GM12878 (cell line): Measurements from ENCODE around the gene GBP4. TPM values are rescaled to one million over a fixed set of nuclear protein-coding genes. Genes with fewer than 3 reads are reported as not detected.

ENCODE experiments used
- ATAC-seq: fragments of 200-7000 bp; cut with Tn5 transposase; 3 replicates; pipeline ENCODE4 v1.9.1; 2020; ENCODE audit warnings: mild to moderate bottlenecking, moderate library complexity
- BruUV-seq: library from RNA; stranded (reverse); fragments of 400-500 nt; replicated peaks from 2 replicates; lab custom pipeline; 2021; lab: Mats Ljungman, UMichigan
- CTCF ChIA-PET: fragments of 300-600 bp; sonication (Branson Sonifier 250); formaldehyde crosslinking; extraction: SDS; loops from one replicate; lab custom pipeline; 2021; ENCODE audit warnings: inconsistent platforms; lab: Yijun Ruan, JAX
- POLR2A ChIA-PET: fragments of 350-600 bp; formaldehyde crosslinking; extraction: SDS; loops from one replicate; lab custom pipeline; 2021; ENCODE audit warnings: inconsistent platforms; lab: Charles Lee
- RAD21 ChIA-PET: fragments of 300-600 bp; sonication (Branson Sonifier 250); formaldehyde crosslinking; loops from one replicate; lab custom pipeline; 2023; ENCODE audit warnings: antibody characterized with exemption; ENCODE audit not compliant: unreplicated experiment; lab: Charles Lee
- SMC1A ChIA-PET: fragments of 300-600 bp; sonication (Branson Sonifier 250); formaldehyde crosslinking; loops from one replicate; lab custom pipeline; 2023; ENCODE audit not compliant: unreplicated experiment, uncharacterized antibody; lab: Charles Lee
- DNase-seq: peaks from one replicate; pipeline ENCODE4 v3.0.0-alpha.2; 2011; ENCODE audit warnings: low read depth, low spot score
- FAIRE-seq: peaks from 3 replicates; lab custom pipeline; 2011; peaks lifted over from hg19 to GRCh38; lab: Jason Lieb, UNC
- H2AFZ ChIP-seq: 2 replicates; pipeline ENCODE4 v1.6.0; 2011; ENCODE audit warnings: low read depth, low read length, control low read depth; ENCODE audit not compliant: control insufficient read depth
- H3K27ac ChIP-seq: 2 replicates; pipeline ENCODE4 v1.5.1; 2011; ENCODE audit warnings: control low read depth; ENCODE audit not compliant: control insufficient read depth, insufficient read depth
- H3K27me3 ChIP-seq, 2 experiments: replicated peaks in 1 of 2; 2 replicates each; pipeline versions ENCODE4 v1.6.0 to v1.6.1; 2011; ENCODE audit warnings: low read length in 1 of 2; ENCODE audit not compliant: control insufficient read depth in 2 of 2, insufficient read depth in 2 of 2
- H3K36me3 ChIP-seq, 2 experiments: 2 replicates each; pipeline ENCODE4 v1.5.1; 2011; ENCODE audit warnings: low read length in 1 of 2; ENCODE audit not compliant: control insufficient read depth in 2 of 2, insufficient read depth in 2 of 2
- H3K4me1 ChIP-seq: 2 replicates; pipeline ENCODE4 v1.6.1; 2011; ENCODE audit warnings: mild to moderate bottlenecking, low read length, moderate library complexity, mixed read lengths; ENCODE audit not compliant: control insufficient read depth, insufficient read depth
- H3K4me2 ChIP-seq: 2 replicates; pipeline ENCODE4 v1.6.0; 2011; ENCODE audit warnings: control low read depth; ENCODE audit not compliant: control insufficient read depth, insufficient read depth
- H3K4me3 ChIP-seq: fragments of 200-600 bp; sonication (generic); 2 replicates; pipeline ENCODE4 v1.5.1; 2016
- H3K79me2 ChIP-seq: 2 replicates; pipeline ENCODE4 v1.6.0; 2011; ENCODE audit warnings: low read length; ENCODE audit not compliant: control insufficient read depth, insufficient read depth
- H3K9ac ChIP-seq: 2 replicates; pipeline ENCODE4 v1.8.0; 2011; ENCODE audit warnings: low read length, control low read depth, mixed read lengths; ENCODE audit not compliant: control insufficient read depth, insufficient read depth
- H3K9me3 ChIP-seq: replicated peaks from 3 replicates; pipeline ENCODE4 v1.5.1; 2011; ENCODE audit warnings: mild to moderate bottlenecking, low read length; ENCODE audit not compliant: control insufficient read depth, insufficient read depth
- H4K20me1 ChIP-seq: 2 replicates; pipeline ENCODE4 v1.6.0; 2011; ENCODE audit not compliant: control insufficient read depth, insufficient read depth
- ATF7 ChIP-seq: fragments of 450-650 bp; IDR thresholded peaks from 2 replicates; pipeline ENCODE4 v1.6.1; 2016; ENCODE audit warnings: low read depth, mild to moderate bottlenecking
- BACH1 ChIP-seq: fragments of 450-650 bp; IDR thresholded peaks from 2 replicates; pipeline ENCODE4 v1.6.1; 2017; ENCODE audit warnings: mild to moderate bottlenecking, borderline replicate concordance
- BMI1 ChIP-seq: fragments of 450-650 bp; IDR thresholded peaks from 2 replicates; pipeline ENCODE4 v1.6.1; 2016; ENCODE audit warnings: mild to moderate bottlenecking, moderate library complexity, borderline replicate concordance
- BRCA1 ChIP-seq: IDR thresholded peaks from 2 replicates; pipeline ENCODE4 v1.6.1; 2011; ENCODE audit warnings: low read depth, low read length, improper control_type of control experiment
- CBX5 ChIP-seq: sonication (generic); IDR thresholded peaks from 2 replicates; pipeline ENCODE4 v1.6.1; 2016; ENCODE audit warnings: low read depth, moderate library complexity, mild to moderate bottlenecking, inconsistent platforms
- EED ChIP-seq: sonication (generic); IDR thresholded peaks from 2 replicates; pipeline ENCODE4 v1.6.1; 2016; ENCODE audit warnings: antibody characterized with exemption, low read depth
- IKZF1 ChIP-seq: fragments of 450-650 bp; conservative IDR thresholded peaks from 2 replicates; pipeline ENCODE4 v1.6.1; 2017; ENCODE audit warnings: antibody characterized with exemption, mild to moderate bottlenecking
- IKZF2 ChIP-seq, 2 experiments: fragments of 450-650 bp; IDR thresholded peaks; 2 replicates each; pipeline ENCODE4 v1.6.1; 2017; ENCODE audit warnings: mild to moderate bottlenecking in 2 of 2, moderate library complexity in 2 of 2
- JUNB ChIP-seq: IDR thresholded peaks from 2 replicates; pipeline ENCODE4 v1.6.1; 2016; ENCODE audit warnings: antibody characterized with exemption, mild to moderate bottlenecking
- MEF2B ChIP-seq: fragments of 450-650 bp; IDR thresholded peaks from 2 replicates; pipeline ENCODE4 v1.6.1; 2018; ENCODE audit warnings: mild to moderate bottlenecking, moderate library complexity; ENCODE audit not compliant: partially characterized antibody, poor library complexity, severe bottlenecking
- MTA2 ChIP-seq: fragments of 450-650 bp; IDR thresholded peaks from 2 replicates; pipeline ENCODE4 v1.6.1; 2016; ENCODE audit warnings: low read depth, mild to moderate bottlenecking, moderate library complexity
- NFYA ChIP-seq: IDR thresholded peaks from 2 replicates; pipeline ENCODE4 v1.6.1; 2011; ENCODE audit warnings: low read depth, mild to moderate bottlenecking, low read length, improper control_type of control experiment, borderline replicate concordance
- RELA ChIP-seq: fragments of 450-650 bp; IDR thresholded peaks from 2 replicates; pipeline ENCODE4 v1.8.0; 2014; ENCODE audit warnings: borderline replicate concordance; ENCODE audit not compliant: partially characterized antibody
- SMAD1 ChIP-seq: fragments of 450-650 bp; IDR thresholded peaks from 2 replicates; pipeline ENCODE4 v1.6.1; 2018; ENCODE audit warnings: mild to moderate bottlenecking, low read depth; ENCODE audit not compliant: partially characterized antibody
- WRNIP1 ChIP-seq: IDR thresholded peaks from 2 replicates; pipeline ENCODE4 v1.6.1; 2011; ENCODE audit warnings: low read depth, low read length, improper control_type of control experiment, borderline replicate concordance
- YY1 ChIP-seq: IDR thresholded peaks from 2 replicates; pipeline ENCODE4 v1.6.1; 2011; ENCODE audit warnings: low read depth, mild to moderate bottlenecking, low read length
- ZNF207 ChIP-seq: fragments of 450-650 bp; IDR thresholded peaks from 2 replicates; pipeline ENCODE4 v1.6.1; 2014; ENCODE audit warnings: antibody characterized with exemption, mild to moderate bottlenecking, borderline replicate concordance
- ZNF24 ChIP-seq: fragments of 450-650 bp; IDR thresholded peaks from 2 replicates; pipeline ENCODE4 v1.6.1; 2017; ENCODE audit warnings: antibody characterized with exemption, mild to moderate bottlenecking
- ZSCAN29 ChIP-seq: fragments of 450-650 bp; IDR thresholded peaks from 2 replicates; pipeline ENCODE4 v1.6.1; 2017; ENCODE audit warnings: mild to moderate bottlenecking, moderate library complexity
- ZZZ3 ChIP-seq: IDR thresholded peaks from 2 replicates; pipeline ENCODE4 v1.6.1; 2011; ENCODE audit warnings: low read depth; ENCODE audit not compliant: control insufficient read depth, insufficient read length
- WGBS: methylation state at CpG from one replicate; pipeline ENCODE4 v1.1.6; 2016; ENCODE audit warnings: low lambda C conversion rate; ENCODE audit not compliant: insufficient replicate concordance, insufficient coverage; ENCODE audit errors: missing lambda C conversion rate; 5-methylcytosine and 5-hydroxymethylcytosine counted together
- in situ Hi-C: fragments of 300-500 bp; cut with MboI; formaldehyde crosslinking; loops from 9 replicates; pipeline ENCODE4 v1.14.3; 2018; ENCODE audit warnings: mixed read lengths
- intact Hi-C: fragments of 100-400 bp; cut with micrococcal nuclease; formaldehyde crosslinking; loops from one replicate; pipeline ENCODE4 v1.14.2; 2022; ENCODE audit not compliant: unreplicated experiment
- polyA plus RNA-seq, 11 experiments: library from polyadenylated mRNA; depleted of rRNA in 4 of 11; unstranded in 6 of 11; stranded (reverse) in 5 of 11; fragments of >200 nt; fragmentation: Nextera tagmentation in 4 of 11; fragmentation: Illumina TruSeq in 1 of 11; extraction: Ambion mirVana in 4 of 11; extraction: Trizol in 1 of 11; gene quantifications; 1 replicate in 1 of 11; 2 replicates in 10 of 11; pipeline versions ENCODE4 v1.2.1 to v1.2.3, GENCODE V29; 2011 to 2016; ENCODE audit warnings: inconsistent platforms in 2 of 11, missing spikeins in 2 of 11, low read depth in 1 of 11
- total RNA-seq, 4 experiments: library from RNA; depleted of rRNA in 3 of 4; stranded (reverse); fragments of >200 nt in 3 of 4; fragmentation: Illumina TruSeq in 1 of 4; extraction: Trizol in 1 of 4; gene quantifications; 2 replicates each; pipeline versions ENCODE4 v1.2.1 to v1.2.3, GENCODE V29; 2013 to 2021
- TF ChIP-seq, protein P1 (sequence below): fragments of 450-650 bp; IDR thresholded peaks from 2 replicates; pipeline ENCODE4 v1.6.1; 2016; ENCODE audit warnings: mild to moderate bottlenecking
- TF ChIP-seq, protein P2 (sequence below): fragments of 450-650 bp; IDR thresholded peaks from 2 replicates; pipeline ENCODE4 v1.6.1; 2017; ENCODE audit warnings: mild to moderate bottlenecking, low read depth, inconsistent platforms; ENCODE audit not compliant: poor library complexity, severe bottlenecking

Gene GBP4
- total and polyA plus RNA-seq, 10 of the 15 experiments (the other 5 are each of a cell fraction or from before 2014, with no cell fraction given): 2.4 to 41.9 (median 3.5) TPM

DNA sequence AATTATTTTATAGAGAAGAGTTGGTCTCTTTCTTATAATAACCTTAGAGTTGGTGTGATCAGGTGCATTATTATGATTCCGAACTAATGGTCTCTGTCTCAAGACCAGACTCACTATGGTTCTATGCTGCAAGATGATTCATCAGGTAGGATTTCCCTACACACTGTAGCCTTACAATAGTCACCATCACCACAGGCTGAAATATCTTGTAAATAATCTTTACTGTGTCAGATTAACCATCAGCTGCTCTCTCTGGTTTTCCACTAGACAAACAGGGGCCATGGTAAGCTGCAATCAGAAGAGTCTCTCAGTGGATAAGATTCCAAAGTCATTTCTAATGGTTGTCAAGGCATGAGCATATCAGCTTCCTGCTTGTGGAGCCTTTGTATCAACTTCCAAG is 4.4 kb upstream of the GBP4 start (continued):
- TF ChIP-seq YY1 (no peak), ZZZ3 (no peak), ZNF207 (no peak), CBX5 (no peak), ZSCAN29 (no peak), SMAD1 (no peak)

DNA sequence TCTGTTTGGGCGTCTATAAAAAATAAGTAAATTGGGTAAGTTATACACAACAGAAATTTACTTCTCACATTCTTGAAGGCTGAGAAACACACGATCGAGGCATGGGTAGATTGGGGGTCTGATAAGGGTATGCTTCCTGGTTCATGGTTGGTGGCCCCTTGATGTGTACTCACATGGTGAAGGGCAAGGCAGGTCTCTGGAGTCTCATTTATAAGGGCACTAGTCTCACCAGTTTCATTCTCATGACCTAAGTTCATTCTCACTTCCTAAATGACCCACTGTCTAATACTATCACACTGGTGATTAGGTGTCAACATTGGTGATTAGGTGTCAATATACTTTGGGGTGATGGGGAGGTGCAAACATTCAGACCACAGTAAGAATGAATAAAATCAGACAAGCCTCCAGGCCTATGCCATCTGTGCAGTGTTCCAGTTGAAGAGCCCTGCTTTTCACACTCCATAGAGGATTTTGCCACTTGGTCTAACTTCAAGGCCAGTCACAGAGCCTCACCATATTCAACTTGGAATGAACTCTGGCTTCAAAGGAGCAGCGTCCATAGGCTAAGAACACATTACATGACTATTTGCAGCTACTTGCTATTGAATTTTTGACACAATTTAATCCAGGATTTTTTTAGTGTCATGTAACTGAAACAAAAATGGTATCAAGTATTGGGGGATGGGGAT is 2.5 kb upstream of the GBP4 start:
- H3K79me2 ChIP-seq: no peaks in the 10 kb centered on the region
- 17% methylated on average over 4 of the region's 4 CpGs for WGBS
- peaks cover 7% of the 10 kb centered on the region; the same call in 2 of the 3 replicates for H3K9me3 ChIP-seq
- H3K4me3 ChIP-seq: no peak overlapping the region
- BruUV-seq: no TSS peak
- H3K27me3 ChIP-seq: no peaks in the 10 kb centered on the region
- H3K4me2 ChIP-seq: 0 out of 2 replicates have a peak overlapping the region, but pooled peaks have one; percentile 9
- H3K36me3 ChIP-seq: no peaks in the 10 kb centered on the region
- H3K4me1 ChIP-seq: peaks cover 13% of the 10 kb centered on the region
- no peak overlapping the region for H3K27ac ChIP-seq
- ChIA-PET RAD21 (interaction anchor here (0.6 kb wide), 1 partner anchor 1749 kb away, joined by 3 read pairs; no protein-coding TSS in a partner anchor), SMC1A (no interaction called here), CTCF (no interaction called here), POLR2A (no interaction called here)
- peak; percentile 69 for DNase-seq
- intact Hi-C loops: loop anchor here (2.0 to 5.0 kb wide), 3 partner anchors 150 to 159 kb away; no protein-coding TSS in a partner anchor
- no peaks in the 10 kb centered on the region for H4K20me1 ChIP-seq
- H3K9ac ChIP-seq: no peak overlapping the region
- FAIRE-seq: peak; percentile 54
- no peak overlapping the region for H2AFZ ChIP-seq
- in situ Hi-C loops: no loop called here
- peak; percentile 87 for ATAC-seq
- TF ChIP-seq IKZF1 (peak; percentile 87), EED (peak; percentile 67; the same call in 1 of the 2 replicates), RELA (peak; percentile 48), ZNF24 (0 out of 2 replicates have a peak, but pooled peaks have one; percentile 7), ATF7 (peak; percentile 90), SMAD1 (peak; percentile 47), MEF2B (peak; percentile 93), BMI1 (peak; percentile 82; the same call in 1 of the 2 replicates), JUNB (peak; percentile 71), WRNIP1 (no peak), BRCA1 (no peak), IKZF2 (IDR thresholded peaks at IDR 0.05) (peak; percentile 74 to 88), BACH1 (peak; percentile 65; the same call in 1 of the 2 replicates), NFYA (no peak), MTA2 (peak; percentile 97)
- TF ChIP-seq, protein P1, sequence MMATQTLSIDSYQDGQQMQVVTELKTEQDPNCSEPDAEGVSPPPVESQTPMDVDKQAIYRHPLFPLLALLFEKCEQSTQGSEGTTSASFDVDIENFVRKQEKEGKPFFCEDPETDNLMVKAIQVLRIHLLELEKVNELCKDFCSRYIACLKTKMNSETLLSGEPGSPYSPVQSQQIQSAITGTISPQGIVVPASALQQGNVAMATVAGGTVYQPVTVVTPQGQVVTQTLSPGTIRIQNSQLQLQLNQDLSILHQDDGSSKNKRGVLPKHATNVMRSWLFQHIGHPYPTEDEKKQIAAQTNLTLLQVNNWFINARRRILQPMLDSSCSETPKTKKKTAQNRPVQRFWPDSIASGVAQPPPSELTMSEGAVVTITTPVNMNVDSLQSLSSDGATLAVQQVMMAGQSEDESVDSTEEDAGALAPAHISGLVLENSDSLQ: peak; percentile 74
- TF ChIP-seq, protein P2, sequence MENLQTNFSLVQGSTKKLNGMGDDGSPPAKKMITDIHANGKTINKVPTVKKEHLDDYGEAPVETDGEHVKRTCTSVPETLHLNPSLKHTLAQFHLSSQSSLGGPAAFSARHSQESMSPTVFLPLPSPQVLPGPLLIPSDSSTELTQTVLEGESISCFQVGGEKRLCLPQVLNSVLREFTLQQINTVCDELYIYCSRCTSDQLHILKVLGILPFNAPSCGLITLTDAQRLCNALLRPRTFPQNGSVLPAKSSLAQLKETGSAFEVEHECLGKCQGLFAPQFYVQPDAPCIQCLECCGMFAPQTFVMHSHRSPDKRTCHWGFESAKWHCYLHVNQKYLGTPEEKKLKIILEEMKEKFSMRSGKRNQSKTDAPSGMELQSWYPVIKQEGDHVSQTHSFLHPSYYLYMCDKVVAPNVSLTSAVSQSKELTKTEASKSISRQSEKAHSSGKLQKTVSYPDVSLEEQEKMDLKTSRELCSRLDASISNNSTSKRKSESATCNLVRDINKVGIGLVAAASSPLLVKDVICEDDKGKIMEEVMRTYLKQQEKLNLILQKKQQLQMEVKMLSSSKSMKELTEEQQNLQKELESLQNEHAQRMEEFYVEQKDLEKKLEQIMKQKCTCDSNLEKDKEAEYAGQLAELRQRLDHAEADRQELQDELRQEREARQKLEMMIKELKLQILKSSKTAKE: peak; percentile 91
